ENCODE results near the gene RDM1. TPM values are rescaled to one million over a fixed set of nuclear protein-coding genes. Genes with fewer than 3 reads are reported as not detected.

The RDM1 gene
- total and polyA plus RNA-seq, 4 donors = 0.10 to 0.26 TPM; not detected in 2

GRCh38 chr17:35920229-35920628 is 10.3 kb downstream of the RDM1 start:
- WGBS, 2 donors = 96 to 100% methylated on average over 1 of the region's 1 CpG
- no peaks in the 10 kb centered on the region for H3K36me3 ChIP-seq (ENCODE audit: control insufficient read depth in 4 of 4, insufficient read depth in 4 of 4, low read length in 4 of 4)
- ATAC-seq (ENCODE audit: insufficient read depth, low FRiP score) (no peak), DNase-seq (no peak)
- no peaks in the 10 kb centered on the region for H3K4me1 ChIP-seq (ENCODE audit: control insufficient read depth in 5 of 5, insufficient read depth in 5 of 5, low read length in 5 of 5)
- no peak overlapping the region for H3K4me3 ChIP-seq
- no peak overlapping the region for H3K27ac ChIP-seq (ENCODE audit: low read depth in 1 of 2, low read length in 1 of 2)
- no peak for TF ChIP-seq CTCF (IDR thresholded peaks at IDR 0.05; ENCODE audit: control extremely low read depth, extremely low read depth)
- no peaks in the 10 kb centered on the region for H3K27me3 ChIP-seq (ENCODE audit: control insufficient read depth in 3 of 3, insufficient read depth in 3 of 3, low read length in 2 of 3)
- H3K9ac ChIP-seq (ENCODE audit: insufficient read depth in 1 of 2, low read length in 2 of 2) = no peak overlapping the region
- H3K9me3 ChIP-seq (ENCODE audit: control insufficient read depth in 4 of 4, insufficient read depth in 3 of 4, low read length in 3 of 4) = no peaks in the 10 kb centered on the region

DNA sequence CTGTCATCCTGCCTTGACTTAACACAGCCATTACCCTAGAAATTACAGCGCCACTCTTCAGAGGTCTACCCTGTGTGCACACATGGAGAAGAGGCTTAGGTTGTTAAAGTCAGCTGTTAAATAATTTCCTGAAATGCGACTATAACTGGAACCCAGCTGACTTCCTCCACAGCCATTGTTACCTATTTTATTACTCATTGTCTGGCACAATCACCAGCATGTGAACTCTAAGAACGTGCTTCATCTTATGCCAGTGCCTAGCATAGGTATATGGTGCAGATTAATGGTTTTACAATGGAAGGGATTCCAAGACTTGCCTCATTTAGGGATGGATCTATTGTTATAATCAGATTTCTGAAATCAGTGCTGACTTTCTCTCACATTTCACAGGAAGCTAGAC is 11.9 kb downstream of the RDM1 start:
- H3K9ac ChIP-seq (ENCODE audit: insufficient read depth in 1 of 2, low read length in 2 of 2) = no peak overlapping the region
- no peaks in the 10 kb centered on the region for H3K27me3 ChIP-seq (ENCODE audit: control insufficient read depth in 3 of 3, insufficient read depth in 3 of 3, low read length in 2 of 3)
- no peak for ATAC-seq (ENCODE audit: insufficient read depth, low FRiP score)
- H3K9me3 ChIP-seq (ENCODE audit: control insufficient read depth in 4 of 4, insufficient read depth in 3 of 4, low read length in 3 of 4) = no peaks in the 10 kb centered on the region
- no peak for DNase-seq
- H3K4me1 ChIP-seq (ENCODE audit: control insufficient read depth in 5 of 5, insufficient read depth in 5 of 5, low read length in 5 of 5) = no peaks in the 10 kb centered on the region
- TF ChIP-seq CTCF (IDR thresholded peaks at IDR 0.05; ENCODE audit: control extremely low read depth, extremely low read depth) = no peak
- no peaks in the 10 kb centered on the region for H3K36me3 ChIP-seq (ENCODE audit: control insufficient read depth in 4 of 4, insufficient read depth in 4 of 4, low read length in 4 of 4)
- no peak overlapping the region for H3K27ac ChIP-seq (ENCODE audit: low read depth in 1 of 2, low read length in 1 of 2)
- H3K4me3 ChIP-seq = no peak overlapping the region
- WGBS, 2 donors = 25 to 45% methylated on average over 3 of the region's 3 CpGs

DNA sequence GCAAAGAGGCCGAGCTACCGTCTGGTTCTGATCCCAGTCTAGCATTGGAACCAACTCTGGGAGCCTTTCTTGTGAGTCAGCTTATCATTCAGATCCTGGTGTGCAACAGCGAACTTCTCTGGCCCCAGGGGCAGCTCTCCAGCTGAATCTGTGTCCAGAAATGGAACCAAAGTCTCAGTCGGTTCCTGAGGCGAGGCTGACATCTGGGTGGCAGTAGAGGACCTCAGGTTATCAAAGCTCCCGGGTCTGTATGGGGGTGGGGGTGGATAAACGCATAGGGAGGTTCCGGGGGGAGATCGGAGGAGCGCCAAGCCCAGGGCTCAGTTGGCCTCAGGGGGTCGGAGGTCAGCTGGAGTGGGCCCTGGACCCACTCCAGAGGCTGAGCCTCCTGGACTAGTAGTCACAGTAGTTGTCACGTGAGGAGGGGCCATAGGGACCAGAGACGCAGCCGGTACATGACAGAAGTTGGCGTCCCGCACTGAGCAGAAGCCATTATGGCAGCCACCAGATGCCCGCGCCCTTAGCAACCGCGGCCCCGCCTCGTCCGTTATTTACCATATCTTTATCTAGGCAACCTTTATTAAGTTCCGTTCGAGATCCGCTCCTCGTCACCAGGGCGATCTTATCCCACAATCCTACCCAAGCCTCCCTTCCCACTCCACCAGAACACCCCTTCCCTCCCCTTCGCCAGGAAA is 12.9 kb downstream of the RDM1 start:
- H3K4me1 ChIP-seq (ENCODE audit: control insufficient read depth in 5 of 5, insufficient read depth in 5 of 5, low read length in 5 of 5) = no peaks in the 10 kb centered on the region
- H3K4me3 ChIP-seq = no peak overlapping the region
- H3K9ac ChIP-seq (ENCODE audit: insufficient read depth in 1 of 2, low read length in 2 of 2) = no peak overlapping the region
- H3K36me3 ChIP-seq (ENCODE audit: control insufficient read depth in 4 of 4, insufficient read depth in 4 of 4, low read length in 4 of 4) = no peaks in the 10 kb centered on the region
- 97 to 98% methylated on average over 29 of the region's 29 CpGs for WGBS, 2 donors
- no peaks in the 10 kb centered on the region for H3K9me3 ChIP-seq (ENCODE audit: control insufficient read depth in 4 of 4, insufficient read depth in 3 of 4, low read length in 3 of 4)
- ATAC-seq (ENCODE audit: insufficient read depth, low FRiP score) (no peak), DNase-seq (no peak)
- no peaks in the 10 kb centered on the region for H3K27me3 ChIP-seq (ENCODE audit: control insufficient read depth in 3 of 3, insufficient read depth in 3 of 3, low read length in 2 of 3)
- no peak for TF ChIP-seq CTCF (IDR thresholded peaks at IDR 0.05; ENCODE audit: control extremely low read depth, extremely low read depth)
- no peak overlapping the region for H3K27ac ChIP-seq (ENCODE audit: low read depth in 1 of 2, low read length in 1 of 2)

Data from lung (tissue), 12 donors.